Mesenchymal stem cell (in vitro differentiated cells and primary cell): ENCODE measurements around the gene DNAJC5.
"Not testable (repeated sequence)": the region's sequence is repeated elsewhere in the genome, so short reads cannot be mapped to it uniquely, and the experiment has no call there.

Source experiments
- DNase-seq: peaks from one replicate; pipeline ENCODE4 v3.0.0-alpha.2; 2013
- H2AFZ ChIP-seq: one replicate; pipeline ENCODE4 v1.6.1; 2013; ENCODE audit warnings: low read depth, mild to moderate bottlenecking, control low read depth, inconsistent platforms, low read length, moderate library complexity
- H2AK5ac ChIP-seq: 2 replicates; pipeline ENCODE4 v1.6.1; 2013; ENCODE audit warnings: low read length, moderate library complexity, mild to moderate bottlenecking, inconsistent platforms; ENCODE audit not compliant: severe bottlenecking
- H2BK120ac ChIP-seq: one replicate; pipeline ENCODE4 v1.6.1; 2013; ENCODE audit warnings: low read depth, mild to moderate bottlenecking, inconsistent platforms, low read length, moderate library complexity
- H2BK12ac ChIP-seq, 2 experiments: one replicate each; pipeline ENCODE4 v1.6.1; 2013; ENCODE audit warnings: inconsistent platforms in 2 of 2, low read length in 2 of 2, mild to moderate bottlenecking in 2 of 2, moderate library complexity in 2 of 2, control low read depth in 1 of 2
- H2BK15ac ChIP-seq: one replicate; pipeline ENCODE4 v1.6.1; 2013; ENCODE audit warnings: mild to moderate bottlenecking, low read depth, inconsistent platforms; ENCODE audit not compliant: poor library complexity, severe bottlenecking
- H2BK5ac ChIP-seq: 2 replicates; pipeline ENCODE4 v1.6.1; 2013; ENCODE audit warnings: low read depth, mild to moderate bottlenecking, low read length, control low read depth, inconsistent platforms; ENCODE audit not compliant: poor library complexity, severe bottlenecking
- H3K14ac ChIP-seq, 2 experiments: one replicate each; pipeline ENCODE4 v1.6.1; 2013; ENCODE audit warnings: inconsistent platforms in 2 of 2, low read length in 2 of 2, control low read depth in 1 of 2, mild to moderate bottlenecking in 1 of 2, moderate library complexity in 1 of 2
- H3K18ac ChIP-seq, 2 experiments: one replicate each; pipeline ENCODE4 v1.6.1; 2013; ENCODE audit warnings: inconsistent platforms in 2 of 2, low read length in 2 of 2, control low read depth in 1 of 2, low read depth in 1 of 2, mild to moderate bottlenecking in 1 of 2
- H3K23ac ChIP-seq, 2 experiments: one replicate each; pipeline ENCODE4 v1.6.1; 2013; ENCODE audit warnings: inconsistent platforms in 2 of 2, low read length in 2 of 2, mild to moderate bottlenecking in 2 of 2, moderate library complexity in 2 of 2, control low read depth in 1 of 2
- H3K27ac ChIP-seq: 2 replicates; pipeline ENCODE4 v1.5.1; 2013; ENCODE audit warnings: mild to moderate bottlenecking, moderate library complexity, low read length, control low read depth, inconsistent platforms; ENCODE audit not compliant: poor library complexity, severe bottlenecking
- H3K27me3 ChIP-seq, 2 experiments: 2 replicates each; pipeline versions ENCODE4 v1.6.1 to v1.7.0; 2013; ENCODE audit warnings: low read length in 2 of 2, mild to moderate bottlenecking in 2 of 2, moderate library complexity in 2 of 2, control low read depth in 1 of 2, inconsistent platforms in 1 of 2; ENCODE audit not compliant: control insufficient read depth in 1 of 2, insufficient read depth in 1 of 2
- H3K36me3 ChIP-seq, 2 experiments: 2 replicates each; pipeline versions ENCODE4 v1.6.1 to v1.7.0; 2013; ENCODE audit warnings: low read length in 2 of 2, control low read depth in 1 of 2, inconsistent platforms in 1 of 2, low read depth in 1 of 2, mild to moderate bottlenecking in 1 of 2; ENCODE audit not compliant: insufficient read depth in 2 of 2, control insufficient read depth in 1 of 2
- H3K4ac ChIP-seq, 2 experiments: one replicate each; pipeline ENCODE4 v1.6.1; 2013; ENCODE audit warnings: inconsistent platforms in 2 of 2, low read length in 2 of 2, mild to moderate bottlenecking in 2 of 2, moderate library complexity in 2 of 2, control low read depth in 1 of 2, low read depth in 1 of 2
- H3K4me1 ChIP-seq: 2 replicates; pipeline ENCODE4 v1.6.1; 2013; ENCODE audit warnings: low read depth, low read length, control low read depth; ENCODE audit not compliant: control insufficient read depth, insufficient read depth
- H3K4me2 ChIP-seq: 2 replicates; pipeline ENCODE4 v1.6.1; 2013; ENCODE audit warnings: low read length, mild to moderate bottlenecking, inconsistent platforms; ENCODE audit not compliant: poor library complexity, severe bottlenecking
- H3K4me3 ChIP-seq, 2 experiments: 2 replicates each; pipeline versions ENCODE4 v1.5.1 to v1.7.0; 2013; ENCODE audit warnings: low read length in 2 of 2, mild to moderate bottlenecking in 2 of 2, control low read depth in 1 of 2, low read depth in 1 of 2; ENCODE audit not compliant: insufficient read depth in 1 of 2
- H3K79me1 ChIP-seq: replicated peaks from 2 replicates; pipeline ENCODE4 v1.6.1; 2013; ENCODE audit warnings: mild to moderate bottlenecking, control low read depth, low read length, inconsistent platforms; ENCODE audit not compliant: poor library complexity, severe bottlenecking
- H3K9ac ChIP-seq: 2 replicates; pipeline ENCODE4 v1.7.0; 2013; ENCODE audit warnings: mild to moderate bottlenecking, low read length, moderate library complexity
- H3K9me3 ChIP-seq: 2 replicates; pipeline ENCODE4 v1.7.0; 2013; ENCODE audit warnings: mild to moderate bottlenecking, low read length; ENCODE audit not compliant: control insufficient read depth
- H4K8ac ChIP-seq: one replicate; pipeline ENCODE4 v1.6.1; 2013; ENCODE audit warnings: inconsistent platforms, mild to moderate bottlenecking, low read length, moderate library complexity
- H4K91ac ChIP-seq: one replicate; pipeline ENCODE4 v1.6.1; 2013; ENCODE audit warnings: mild to moderate bottlenecking, low read length, inconsistent platforms
- WGBS: methylation state at CpG from one replicate; pipeline ENCODE4 v1.1.7; 2013; ENCODE audit warnings: mixed read lengths; 5-methylcytosine and 5-hydroxymethylcytosine counted together

The DNAJC5 gene

DNA sequence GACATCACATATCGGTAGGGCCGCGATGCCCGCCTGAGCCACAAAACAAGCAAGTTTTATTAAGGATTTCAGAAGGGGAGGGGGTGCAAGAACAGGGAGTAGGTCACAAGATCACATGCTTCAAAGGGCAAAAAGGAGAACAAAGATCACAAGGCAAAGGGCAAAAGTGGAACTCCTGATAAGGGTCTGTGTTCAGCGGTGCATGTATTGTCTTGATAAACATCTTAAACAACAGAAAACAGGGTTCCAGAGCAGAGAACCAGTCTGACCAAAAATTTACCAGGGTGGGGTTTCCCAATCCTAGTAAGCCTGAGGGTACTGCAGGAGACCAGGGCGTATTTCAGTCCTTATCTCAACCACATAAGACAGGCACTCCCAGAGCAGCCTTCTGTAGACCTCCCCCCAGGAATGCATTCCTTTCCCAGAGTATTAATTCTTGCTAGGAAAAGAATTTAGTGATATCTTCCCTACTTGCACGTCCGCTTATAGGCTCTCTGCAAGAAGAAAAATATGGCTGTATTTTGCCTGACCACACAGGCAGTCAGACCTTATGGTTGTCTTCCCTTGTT is 21.5 kb downstream of the DNAJC5 start:
- H4K8ac ChIP-seq, H2BK15ac ChIP-seq, H3K4me2 ChIP-seq, H2BK5ac ChIP-seq, H3K23ac ChIP-seq, H2BK120ac ChIP-seq, H3K9ac ChIP-seq, H3K27me3 ChIP-seq, H3K18ac ChIP-seq, H3K9me3 ChIP-seq, H2AFZ ChIP-seq, H3K4me3 ChIP-seq, H3K14ac ChIP-seq, H3K27ac ChIP-seq, DNase-seq, H3K4ac ChIP-seq, H2BK12ac ChIP-seq, H2AK5ac ChIP-seq, H4K91ac ChIP-seq: not testable (repeated sequence)
- WGBS = 99% methylated on average over 7 of the region's 8 CpGs
- Histone ChIP-seq H3K79me1 (peaks cover 14% of the 10 kb centered on the region), H3K4me1 (peaks cover 26% of the 10 kb centered on the region), H3K36me3 (peaks cover 13 to 30% of the 10 kb centered on the region in 2 experiments)

DNA sequence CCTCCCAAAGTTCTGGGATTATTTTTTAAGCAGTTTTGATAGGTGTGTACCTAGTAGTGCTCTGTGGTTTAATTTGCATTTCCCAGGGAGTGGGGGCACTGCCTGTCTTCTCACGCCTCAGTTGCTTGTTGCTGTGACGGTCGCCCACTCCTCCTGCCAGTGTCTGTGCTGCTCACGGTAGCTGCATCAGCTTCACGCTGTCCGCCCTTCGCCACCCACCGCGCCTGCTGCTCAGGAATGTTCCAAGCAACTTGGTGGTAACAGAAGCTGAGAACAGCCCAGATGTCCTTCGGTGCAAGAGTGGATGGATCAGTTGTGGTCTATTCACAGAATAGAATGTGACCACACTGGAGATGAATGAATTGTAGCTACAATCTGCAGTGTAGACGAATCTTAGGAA is 22.9 kb downstream of the DNAJC5 start:
- no peak overlapping the region for H3K23ac ChIP-seq
- H2BK120ac ChIP-seq = no peak overlapping the region
- H3K4ac ChIP-seq = no peak overlapping the region
- H3K4me2 ChIP-seq = no peak overlapping the region
- no peak overlapping the region for H2BK5ac ChIP-seq
- H2BK15ac ChIP-seq = no peak overlapping the region
- H3K36me3 ChIP-seq = peaks cover 16 to 41% of the 10 kb centered on the region in 2 experiments
- no peaks in the 10 kb centered on the region for H3K27me3 ChIP-seq
- WGBS = 95% methylated on average over 11 of the region's 11 CpGs
- peaks cover 17% of the 10 kb centered on the region for H3K4me1 ChIP-seq
- peaks cover 24% of the 10 kb centered on the region for H3K79me1 ChIP-seq
- H2AFZ ChIP-seq = no peak overlapping the region
- H3K18ac ChIP-seq = no peak overlapping the region
- no peak overlapping the region for H3K9ac ChIP-seq
- no peak overlapping the region for H2AK5ac ChIP-seq
- H3K4me3 ChIP-seq = no peak overlapping the region
- no peak overlapping the region for H2BK12ac ChIP-seq
- DNase-seq = no peak
- H3K14ac ChIP-seq = no peak overlapping the region
- H4K91ac ChIP-seq = no peak overlapping the region
- H4K8ac ChIP-seq = no peak overlapping the region
- peak overlapping the region; percentile 33 for H3K27ac ChIP-seq
- no peaks in the 10 kb centered on the region for H3K9me3 ChIP-seq

DNA sequence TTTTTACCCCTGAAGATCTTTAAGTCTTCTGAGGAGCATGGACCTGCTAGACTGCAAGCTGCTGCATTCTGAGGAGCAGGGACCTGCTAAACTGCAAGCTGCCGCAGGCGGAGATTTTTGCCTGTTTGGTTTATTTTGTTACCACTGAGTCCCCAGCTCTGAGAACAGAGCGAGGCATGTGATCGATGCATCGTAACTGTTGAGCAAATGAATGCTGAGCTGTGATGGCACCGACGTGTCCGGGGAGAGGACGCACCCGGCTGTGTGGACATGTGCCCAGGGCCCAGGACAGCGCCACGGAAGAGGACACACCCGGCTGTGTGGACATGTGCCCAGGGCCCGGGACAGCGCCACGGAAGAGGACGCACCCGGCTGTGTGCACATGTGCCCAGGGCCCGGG is 24.2 kb downstream of the DNAJC5 start:
- H3K4ac ChIP-seq = no peak overlapping the region
- peaks cover 6% of the 10 kb centered on the region for H3K4me1 ChIP-seq
- peaks cover 27% of the 10 kb centered on the region for H3K79me1 ChIP-seq
- H2BK120ac ChIP-seq = no peak overlapping the region
- H3K4me3 ChIP-seq = no peak overlapping the region
- no peak overlapping the region for H3K4me2 ChIP-seq
- H3K36me3 ChIP-seq = peaks cover 16 to 41% of the 10 kb centered on the region in 2 experiments
- H3K27me3 ChIP-seq = no peaks in the 10 kb centered on the region
- no peak overlapping the region for H2BK15ac ChIP-seq
- no peak overlapping the region for H2BK5ac ChIP-seq
- no peak overlapping the region for H2BK12ac ChIP-seq
- no peaks in the 10 kb centered on the region for H3K9me3 ChIP-seq
- H2AFZ ChIP-seq = no peak overlapping the region
- H3K27ac ChIP-seq = no peak overlapping the region
- 96% methylated on average over 10 of the region's 19 CpGs for WGBS
- H2AK5ac ChIP-seq = no peak overlapping the region
- DNase-seq = no peak
- H3K14ac ChIP-seq = no peak overlapping the region
- no peak overlapping the region for H4K91ac ChIP-seq
- no peak overlapping the region for H3K9ac ChIP-seq
- no peak overlapping the region for H4K8ac ChIP-seq
- H3K18ac ChIP-seq = no peak overlapping the region
- no peak overlapping the region for H3K23ac ChIP-seq

DNA sequence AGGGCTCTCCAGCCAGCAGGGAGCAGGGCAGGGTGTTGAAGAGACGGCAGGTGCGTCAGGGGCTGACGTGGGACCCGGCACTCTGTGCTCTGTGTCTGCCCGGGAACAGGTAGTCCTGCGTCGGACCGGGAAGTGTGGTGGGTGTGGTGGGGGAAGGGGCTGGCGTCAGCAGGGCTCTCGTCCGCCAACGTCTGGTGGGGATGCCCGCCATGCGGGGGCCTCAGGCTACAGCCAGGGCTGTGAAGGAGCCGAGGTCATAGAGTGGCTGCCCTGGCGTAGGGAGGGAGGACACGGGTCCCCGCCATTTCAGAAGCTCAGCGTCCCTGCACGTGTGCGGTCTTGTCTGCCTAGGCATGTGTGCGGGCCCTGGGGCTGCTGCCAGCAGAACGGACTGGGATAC is 25.3 kb downstream of the DNAJC5 start:
- Histone ChIP-seq H2BK120ac (no peak overlapping the region), H3K18ac (peak overlapping the region in 1 of 2 experiments; percentile 21), H3K4me2 (no peak overlapping the region), H3K4me1 (peaks cover 4% of the 10 kb centered on the region), H2BK12ac (no peak overlapping the region), H2AK5ac (no peak overlapping the region), H3K4ac (no peak overlapping the region), H3K36me3 (peaks cover 16 to 43% of the 10 kb centered on the region in 2 experiments), H3K9ac (no peak overlapping the region), H2BK5ac (no peak overlapping the region), H3K27me3 (no peaks in the 10 kb centered on the region), H2AFZ (no peak overlapping the region), H4K8ac (no peak overlapping the region), H3K4me3 (no peak overlapping the region), H3K9me3 (no peaks in the 10 kb centered on the region), H4K91ac (no peak overlapping the region), H3K27ac (no peak overlapping the region), H3K79me1 (peaks cover 33% of the 10 kb centered on the region), H3K23ac (no peak overlapping the region), H3K14ac (no peak overlapping the region), H2BK15ac (no peak overlapping the region)
- no peak for DNase-seq
- WGBS = 97% methylated on average over 21 of the region's 23 CpGs
